Esophagus (tissue), 2 donors: Measurements from ENCODE around the gene CREB5. TPM values are rescaled to one million over a fixed set of nuclear protein-coding genes. Genes with fewer than 3 reads are reported as not detected.
A peak's percentile ranks its signal among the peaks of the same experiment; 100 is the strongest.

ENCODE experiments used
- H3K27ac ChIP-seq, 2 donors: one replicate each; pipeline ENCODE4 v1.5.1; 2013; ENCODE audit warnings: low read depth in 2 of 2, mild to moderate bottlenecking in 2 of 2, inconsistent platforms in 1 of 2, low read length in 1 of 2, moderate library complexity in 1 of 2
- H3K27me3 ChIP-seq, 2 donors: one replicate each; pipeline ENCODE4 v1.6.1; 2013; ENCODE audit warnings: low read length in 2 of 2, control low read depth in 1 of 2, mild to moderate bottlenecking in 1 of 2; ENCODE audit not compliant: insufficient read depth in 2 of 2, control insufficient read depth in 1 of 2
- H3K36me3 ChIP-seq, 2 donors: one replicate each; pipeline ENCODE4 v1.6.1; 2013; ENCODE audit warnings: low read length in 1 of 2; ENCODE audit not compliant: control insufficient read depth in 2 of 2, insufficient read depth in 2 of 2
- H3K4me1 ChIP-seq, 2 donors: one replicate each; pipeline ENCODE4 v1.6.1; 2013; ENCODE audit warnings: low read length in 1 of 2; ENCODE audit not compliant: control insufficient read depth in 2 of 2, insufficient read depth in 2 of 2
- H3K4me3 ChIP-seq, 2 donors: one replicate each; pipeline ENCODE4 v1.5.1; 2013; ENCODE audit warnings: low read length in 2 of 2, mild to moderate bottlenecking in 2 of 2, low read depth in 1 of 2, moderate library complexity in 1 of 2
- H3K9me3 ChIP-seq, 2 donors: one replicate each; pipeline ENCODE4 v1.6.1; 2013; ENCODE audit warnings: mild to moderate bottlenecking in 2 of 2, low read depth in 1 of 2, low read length in 1 of 2, moderate library complexity in 1 of 2; ENCODE audit not compliant: control insufficient read depth in 2 of 2, insufficient read depth in 1 of 2
- WGBS, 2 donors: extraction: QIAGEN DNeasy Blood & Tissue Kit; methylation state at CpG; one replicate each; pipeline ENCODE4 v1.1.7; 2013; 5-methylcytosine and 5-hydroxymethylcytosine counted together
- polyA plus RNA-seq, 2 donors: library from polyadenylated mRNA; stranded (reverse); fragments of 200-250 nt; gene quantifications; one replicate each; pipeline ENCODE4 v1.2.3, GENCODE V29; 2013
- donor health status: healthy with polysubstance abuse.
- donor health status: Bipolar disorder and iron deficiency.

CREB5 gene
- polyA plus RNA-seq, 2 donors = 0.67 to 1.2 TPM

GRCh38 chr7:28745351-28745750 is 333.0 kb downstream of the CREB5 start:
- no peaks in the 10 kb centered on the region for H3K27me3 ChIP-seq
- no peaks in the 10 kb centered on the region for H3K4me1 ChIP-seq
- H3K36me3 ChIP-seq = no peaks in the 10 kb centered on the region
- no peak overlapping the region for H3K4me3 ChIP-seq
- H3K27ac ChIP-seq = no peak overlapping the region
- WGBS, 2 donors = 80 to 89% methylated on average over 3 of the region's 3 CpGs
- no peaks in the 10 kb centered on the region for H3K9me3 ChIP-seq

- Histone ChIP-seq H3K27ac (no peak overlapping the region), H3K4me1 (no peaks in the 10 kb centered on the region), H3K9me3 (no peaks in the 10 kb centered on the region), H3K36me3 (no peaks in the 10 kb centered on the region), H3K27me3 (no peaks in the 10 kb centered on the region), H3K4me3 (no peak overlapping the region)
- 50 to 54% methylated on average over 5 of the region's 5 CpGs for WGBS, 2 donors
Measured at GRCh38 chr7:28747404-28747803, 335.1 kb downstream of the CREB5 start.

- Histone ChIP-seq H3K4me3 (no peak overlapping the region), H3K4me1 (no peaks in the 10 kb centered on the region), H3K36me3 (no peaks in the 10 kb centered on the region), H3K27ac (no peak overlapping the region), H3K27me3 (no peaks in the 10 kb centered on the region), H3K9me3 (no peaks in the 10 kb centered on the region)
- 70 to 84% methylated on average over 3 of the region's 3 CpGs for WGBS, 2 donors
Measured at GRCh38 chr7:28747854-28748253, 335.5 kb downstream of the CREB5 start.

- Histone ChIP-seq H3K27me3 (no peaks in the 10 kb centered on the region), H3K4me3 (no peak overlapping the region), H3K9me3 (no peaks in the 10 kb centered on the region), H3K27ac (peak overlapping the region in 1 of 2 donors; percentile 9), H3K36me3 (no peaks in the 10 kb centered on the region), H3K4me1 (no peaks in the 10 kb centered on the region)
- WGBS, 2 donors = 64 to 77% methylated on average over 4 of the region's 4 CpGs
Measured at GRCh38 chr7:28748346-28748745, 336.0 kb downstream of the CREB5 start.

GRCh38 chr7:28748933-28749584 is 336.7 kb downstream of the CREB5 start:
- Histone ChIP-seq H3K36me3 (no peaks in the 10 kb centered on the region), H3K4me1 (no peaks in the 10 kb centered on the region), H3K4me3 (no peak overlapping the region), H3K27me3 (no peaks in the 10 kb centered on the region), H3K9me3 (no peaks in the 10 kb centered on the region), H3K27ac (no peak overlapping the region)
- WGBS, 2 donors = 61 to 64% methylated on average over 5 of the region's 5 CpGs

GRCh38 chr7:28749638-28750037 is 337.3 kb downstream of the CREB5 start:
- Histone ChIP-seq H3K4me1 (no peaks in the 10 kb centered on the region), H3K27me3 (no peaks in the 10 kb centered on the region), H3K27ac (no peak overlapping the region), H3K4me3 (no peak overlapping the region), H3K9me3 (no peaks in the 10 kb centered on the region), H3K36me3 (no peaks in the 10 kb centered on the region)
- 16 to 33% methylated on average over 2 of the region's 2 CpGs for WGBS, 2 donors

- Histone ChIP-seq H3K27ac (no peak overlapping the region), H3K4me3 (no peak overlapping the region), H3K36me3 (no peaks in the 10 kb centered on the region), H3K9me3 (no peaks in the 10 kb centered on the region), H3K4me1 (no peaks in the 10 kb centered on the region), H3K27me3 (no peaks in the 10 kb centered on the region)
- WGBS, 2 donors = 94 to 95% methylated on average over 6 of the region's 6 CpGs
Measured at GRCh38 chr7:28750981-28751380, 338.7 kb downstream of the CREB5 start.

- H3K27me3 ChIP-seq = no peaks in the 10 kb centered on the region
- H3K36me3 ChIP-seq = no peaks in the 10 kb centered on the region
- H3K27ac ChIP-seq = no peak overlapping the region
- H3K4me1 ChIP-seq = no peaks in the 10 kb centered on the region
- no peaks in the 10 kb centered on the region for H3K9me3 ChIP-seq
- WGBS, 2 donors = 82 to 95% methylated on average over 1 of the region's 1 CpG
- no peak overlapping the region for H3K4me3 ChIP-seq
Measured at GRCh38 chr7:28753613-28754012, 341.3 kb downstream of the CREB5 start.

- no peaks in the 10 kb centered on the region for H3K36me3 ChIP-seq
- H3K9me3 ChIP-seq = no peaks in the 10 kb centered on the region
- H3K27me3 ChIP-seq = no peaks in the 10 kb centered on the region
- no peaks in the 10 kb centered on the region for H3K4me1 ChIP-seq
- no peak overlapping the region for H3K4me3 ChIP-seq
- H3K27ac ChIP-seq = no peak overlapping the region
- 53 to 83% methylated on average over 3 of the region's 3 CpGs for whole genome bisulfite sequencing, 2 donors
Measured at GRCh38 chr7:28754027-28754426, 341.7 kb downstream of the CREB5 start.

- H3K36me3 ChIP-seq = no peaks in the 10 kb centered on the region
- no peaks in the 10 kb centered on the region for H3K9me3 ChIP-seq
- 66 to 68% methylated on average over 5 of the region's 5 CpGs for WGBS, 2 donors
- H3K4me1 ChIP-seq = no peaks in the 10 kb centered on the region
- no peak overlapping the region for H3K27ac ChIP-seq
- H3K4me3 ChIP-seq = no peak overlapping the region
- H3K27me3 ChIP-seq = no peaks in the 10 kb centered on the region
Measured at GRCh38 chr7:28754447-28754846, 342.1 kb downstream of the CREB5 start.
